Vagina (tissue), 2 donors: Measurements from ENCODE around the gene MYL3. TPM values are rescaled to one million over a fixed set of nuclear protein-coding genes. Genes with fewer than 3 reads are reported as not detected.
A peak's percentile ranks its signal among the peaks of the same experiment; 100 is the strongest.
"Not testable (repeated sequence)": the region's sequence is repeated elsewhere in the genome, so short reads cannot be mapped to it uniquely, and the experiment has no call there.

ENCODE experiments used
- DNase-seq, 2 donors: peaks; one replicate each; pipeline ENCODE4 v3.0.0-alpha.2; 2017; ENCODE audit errors: extremely low spot score in 2 of 2
- H3K27ac ChIP-seq: fragments of 200-600 bp; sonication (generic); one replicate; pipeline ENCODE4 v1.5.1; 2019
- H3K27me3 ChIP-seq: fragments of 200-600 bp; sonication (generic); one replicate; pipeline ENCODE4 v1.5.1; 2019
- H3K36me3 ChIP-seq, 2 donors: fragments of 200-600 bp; sonication (generic); one replicate each; pipeline ENCODE4 v1.5.1; 2017 to 2019
- H3K4me1 ChIP-seq: fragments of 200-600 bp; sonication (generic); one replicate; pipeline ENCODE4 v1.5.1; 2019
- H3K4me3 ChIP-seq, 2 donors: fragments of 200-600 bp; sonication (generic); 1 replicate in 1 of 2; 2 replicates in 1 of 2; pipeline ENCODE4 v1.5.1; 2016 to 2019
- H3K9me3 ChIP-seq: fragments of 200-600 bp; sonication (generic); one replicate; pipeline ENCODE4 v1.5.1; 2019
- CTCF ChIP-seq, 3 experiments: fragments of 450-650 bp in 2 of 3; fragments of 200-600 bp in 1 of 3; sonication (generic) in 1 of 3; IDR thresholded peaks; one replicate each; pipeline ENCODE4 v1.5.1; 2017 to 2019; ENCODE audit warnings: antibody characterized with exemption in 3 of 3, mild to moderate bottlenecking in 2 of 3, moderate library complexity in 2 of 3
- POLR2A ChIP-seq, 2 donors: fragments of 450-650 bp; IDR thresholded peaks; one replicate each; pipeline ENCODE4 v1.6.1; 2017; ENCODE audit warnings: antibody characterized with exemption in 2 of 2, mild to moderate bottlenecking in 2 of 2, moderate library complexity in 2 of 2
- POLR2AphosphoS5 ChIP-seq, 2 donors: sonication (generic); formaldehyde crosslinking; IDR thresholded peaks; one replicate each; pipeline ENCODE4 v1.9.0; 2017; ENCODE audit warnings: antibody characterized with exemption in 2 of 2, mild to moderate bottlenecking in 2 of 2, low read depth in 1 of 2; ENCODE audit not compliant: insufficient read depth in 1 of 2
- intact Hi-C: fragments of 100-400 bp; cut with DNase I; formaldehyde crosslinking; loops from one replicate; pipeline ENCODE4 v1.15.1; 2023
- total RNA-seq: library from RNA; depleted of rRNA; stranded (reverse); fragments of >200 nt; gene quantifications from one replicate; pipeline ENCODE4 v1.2.3, GENCODE V29; 2016

Gene MYL3
- total RNA-seq, 1 donor from 2014 or later = not detected

- Histone ChIP-seq H3K27me3 (no peaks in the 10 kb centered on the region), H3K4me3 (no peak overlapping the region), H3K27ac (no peak overlapping the region), H3K4me1 (no peaks in the 10 kb centered on the region), H3K36me3 (no peaks in the 10 kb centered on the region), H3K9me3 (no peaks in the 10 kb centered on the region)
- no peak for DNase-seq
- intact Hi-C loops = no loop called here
- TF ChIP-seq CTCF (IDR thresholded peaks at IDR 0.05) = no peak
- TF ChIP-seq POLR2A (IDR thresholded peaks at IDR 0.05) = no peak
- no peak for TF ChIP-seq POLR2AphosphoS5 (IDR thresholded peaks at IDR 0.05; ENCODE audit: insufficient read depth in 1 of 2, low read depth in 1 of 2)
Observed at GRCh38 chr3:46821553-46821952, 41.7 kb downstream of the MYL3 start.

- DNase-seq = no peak
- no peak overlapping the region for H3K27ac ChIP-seq
- TF ChIP-seq POLR2A (IDR thresholded peaks at IDR 0.05) (no peak), POLR2AphosphoS5 (IDR thresholded peaks at IDR 0.05; ENCODE audit: insufficient read depth in 1 of 2, low read depth in 1 of 2) (no peak), CTCF (IDR thresholded peaks at IDR 0.05) (no peak)
- intact Hi-C loops = no loop called here
- no peaks in the 10 kb centered on the region for H3K4me1 ChIP-seq
- H3K27me3 ChIP-seq = no peaks in the 10 kb centered on the region
- no peaks in the 10 kb centered on the region for H3K36me3 ChIP-seq
- H3K4me3 ChIP-seq = no peak overlapping the region
- H3K9me3 ChIP-seq = no peaks in the 10 kb centered on the region
Observed at GRCh38 chr3:46820852-46821251, 42.4 kb downstream of the MYL3 start.

- Histone ChIP-seq H3K9me3 (no peaks in the 10 kb centered on the region), H3K4me3 (peak overlapping the region; percentile 40 to 52), H3K36me3 (no peaks in the 10 kb centered on the region), H3K27me3 (no peaks in the 10 kb centered on the region), H3K27ac (peak overlapping the region; percentile 50), H3K4me1 (peaks cover 15% of the 10 kb centered on the region)
- intact Hi-C loops = no loop called here
- no peak for DNase-seq
- TF ChIP-seq CTCF (IDR thresholded peaks at IDR 0.05) (no peak), POLR2A (IDR thresholded peaks at IDR 0.05) (no peak), POLR2AphosphoS5 (IDR thresholded peaks at IDR 0.05; ENCODE audit: insufficient read depth in 1 of 2, low read depth in 1 of 2) (no peak)
Observed at GRCh38 chr3:46812237-46812791, 50.9 kb downstream of the MYL3 start.

GRCh38 chr3:46811615-46812236 lies 51.5 kb downstream of the MYL3 start:
- H3K4me1 ChIP-seq = peaks cover 15% of the 10 kb centered on the region
- no peaks in the 10 kb centered on the region for H3K27me3 ChIP-seq
- H3K36me3 ChIP-seq = no peaks in the 10 kb centered on the region
- H3K4me3 ChIP-seq = peak overlapping the region; percentile 40 to 52
- peak overlapping the region; percentile 50 for H3K27ac ChIP-seq
- no peak for TF ChIP-seq POLR2A (IDR thresholded peaks at IDR 0.05)
- no peak for TF ChIP-seq POLR2AphosphoS5 (IDR thresholded peaks at IDR 0.05; ENCODE audit: insufficient read depth in 1 of 2, low read depth in 1 of 2)
- TF ChIP-seq CTCF (IDR thresholded peaks at IDR 0.05) = no peak
- intact Hi-C loops = no loop called here
- DNase-seq = no peak
- H3K9me3 ChIP-seq = no peaks in the 10 kb centered on the region

GRCh38 chr3:46808766-46809165 lies 54.5 kb downstream of the MYL3 start:
- peaks cover 15% of the 10 kb centered on the region for H3K4me1 ChIP-seq
- H3K4me3 ChIP-seq, DNase-seq, H3K9me3 ChIP-seq, H3K27ac ChIP-seq, H3K27me3 ChIP-seq, H3K36me3 ChIP-seq, intact Hi-C loops: not testable (repeated sequence)

Other genes with a start within 250 kb of the MYL3 start
- gene ALS2CL, start 169.8 kb downstream of the MYL3 start, total RNA-seq = 134 TPM
- 0.74 TPM for gene TMIE, start 162.1 kb downstream of the MYL3 start, total RNA-seq
- not detected for gene PRSS50, start 145.6 kb downstream of the MYL3 start, total RNA-seq
- gene PTH1R, start 14.3 kb upstream of the MYL3 start, total RNA-seq = 13.0 TPM
- gene CCDC12, start 113.3 kb upstream of the MYL3 start, total RNA-seq = 55.5 TPM
- gene NBEAL2, start 116.2 kb upstream of the MYL3 start, total RNA-seq = 227 TPM